Ureter (tissue), 1 donor: ENCODE measurements around the gene LAD1. TPM values are rescaled to one million over a fixed set of nuclear protein-coding genes. Genes with fewer than 3 reads are reported as not detected.
A peak's percentile ranks its signal among the peaks of the same experiment; 100 is the strongest.

ENCODE experiments used
- DNase-seq: peaks from one replicate; pipeline ENCODE4 v3.0.0-alpha.2; 2020; ENCODE audit warnings: low spot score
- total RNA-seq: library from RNA; stranded (reverse); gene quantifications from one replicate; pipeline ENCODE4 v1.2.4, GENCODE V29; 2023
- donor health status: DM: yes; HTN: yes; CAD: no.

The LAD1 gene
- total RNA-seq, 1 donor from 2014 or later: 186 TPM

DNA sequence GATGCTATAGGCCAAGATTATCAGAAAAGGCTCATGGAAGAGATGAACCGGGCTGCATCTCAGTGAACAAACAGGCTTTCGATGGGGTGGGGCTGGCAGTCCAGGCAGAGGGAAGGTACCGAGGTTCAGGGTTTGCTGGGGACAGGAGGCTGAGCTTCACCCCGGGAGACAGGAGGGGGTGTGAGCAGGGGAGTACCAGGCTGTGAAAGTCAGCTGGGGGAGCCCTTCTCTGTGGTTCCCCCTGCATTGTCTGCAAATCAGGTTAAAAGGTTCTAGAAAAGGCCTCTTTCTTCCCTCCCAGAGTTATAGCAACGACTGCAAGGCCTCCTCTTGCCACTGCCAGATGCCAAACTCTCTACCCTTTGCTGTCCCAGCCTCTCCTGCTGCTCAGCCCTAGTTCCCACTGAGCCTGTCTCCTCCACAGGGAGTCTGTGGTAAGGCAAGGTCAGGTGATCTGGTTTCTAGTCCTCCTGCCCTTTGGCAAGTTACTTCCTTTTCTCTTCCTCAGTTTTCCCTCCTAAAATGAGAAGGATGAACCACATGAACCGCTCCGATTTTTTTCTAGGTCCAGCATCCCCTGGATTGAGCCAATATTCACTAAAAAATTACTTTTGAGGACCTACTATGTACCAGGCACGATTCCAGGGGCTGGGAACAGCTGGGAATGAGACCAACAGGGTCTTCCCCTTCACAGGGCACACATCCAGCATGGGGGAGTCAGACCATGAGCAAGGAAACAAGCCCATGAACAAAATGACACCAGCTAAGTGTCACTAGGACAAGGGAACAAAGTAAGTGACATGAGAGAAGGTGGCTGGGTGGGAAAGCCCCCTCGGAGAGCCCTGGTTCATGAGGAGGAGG is 7.2 kb downstream of the LAD1 start:
- no peak for DNase-seq

DNA sequence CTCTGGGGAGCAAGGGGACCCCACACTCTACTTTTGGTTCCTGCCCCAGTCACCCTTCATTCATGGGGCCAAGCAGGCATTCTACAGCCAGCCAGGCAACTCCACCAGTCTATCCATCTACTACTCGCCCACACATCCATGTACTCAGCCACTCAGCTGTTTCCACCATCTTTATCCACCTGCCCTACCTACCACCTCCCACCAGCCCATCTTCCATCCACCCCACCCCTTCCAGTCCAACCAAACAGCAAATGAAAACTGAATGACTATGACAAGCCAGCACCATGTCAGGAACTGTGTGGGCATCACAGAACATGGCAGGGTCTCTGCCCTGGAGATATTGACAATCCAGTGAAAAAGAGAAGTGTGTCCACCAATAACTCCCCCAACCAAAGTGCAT is 7.9 kb downstream of the LAD1 start:
- no peak for DNase-seq

DNA sequence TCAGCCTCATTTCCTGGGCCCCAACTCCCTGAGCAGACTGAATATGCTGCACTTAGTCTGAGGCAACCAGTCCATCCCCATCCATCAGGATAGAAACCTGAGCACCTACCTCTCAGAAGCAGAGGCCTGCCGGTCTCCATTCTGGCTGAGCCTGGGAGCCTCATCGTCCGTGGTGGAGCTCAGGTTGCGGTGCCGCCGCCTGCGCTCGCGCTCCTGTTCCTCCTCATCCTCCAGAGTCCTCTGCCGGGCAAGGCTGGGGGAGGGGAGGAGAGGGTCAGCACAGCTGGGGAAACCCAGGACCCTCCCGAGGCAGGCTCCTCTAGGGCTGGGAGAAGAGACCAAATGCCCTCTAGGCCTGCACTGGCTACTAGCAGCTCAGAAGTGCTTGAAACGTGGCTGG is 10.1 kb downstream of the LAD1 start:
- DNase-seq: no peak

DNA sequence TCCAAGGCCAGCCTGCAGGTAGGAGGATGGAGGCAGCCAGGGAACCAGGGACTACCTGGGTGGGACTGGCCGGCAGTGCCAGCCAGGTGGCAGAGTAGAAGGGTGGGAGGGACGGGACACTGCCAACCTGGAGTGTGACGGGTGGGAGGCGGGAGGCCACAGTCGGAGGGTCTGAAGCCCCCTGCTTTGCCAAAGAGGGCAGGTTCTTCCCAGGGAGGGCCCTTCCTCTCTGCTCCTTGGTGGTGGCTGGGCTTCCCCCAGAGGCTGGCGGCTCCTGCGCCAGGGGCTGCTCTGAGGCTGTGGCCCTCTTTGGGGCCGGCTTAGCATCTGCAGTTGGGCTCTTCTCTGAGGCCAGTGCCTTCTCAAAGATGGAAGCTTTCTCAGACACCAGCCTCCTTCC is 12.9 kb downstream of the LAD1 start:
- no peak for DNase-seq

DNA sequence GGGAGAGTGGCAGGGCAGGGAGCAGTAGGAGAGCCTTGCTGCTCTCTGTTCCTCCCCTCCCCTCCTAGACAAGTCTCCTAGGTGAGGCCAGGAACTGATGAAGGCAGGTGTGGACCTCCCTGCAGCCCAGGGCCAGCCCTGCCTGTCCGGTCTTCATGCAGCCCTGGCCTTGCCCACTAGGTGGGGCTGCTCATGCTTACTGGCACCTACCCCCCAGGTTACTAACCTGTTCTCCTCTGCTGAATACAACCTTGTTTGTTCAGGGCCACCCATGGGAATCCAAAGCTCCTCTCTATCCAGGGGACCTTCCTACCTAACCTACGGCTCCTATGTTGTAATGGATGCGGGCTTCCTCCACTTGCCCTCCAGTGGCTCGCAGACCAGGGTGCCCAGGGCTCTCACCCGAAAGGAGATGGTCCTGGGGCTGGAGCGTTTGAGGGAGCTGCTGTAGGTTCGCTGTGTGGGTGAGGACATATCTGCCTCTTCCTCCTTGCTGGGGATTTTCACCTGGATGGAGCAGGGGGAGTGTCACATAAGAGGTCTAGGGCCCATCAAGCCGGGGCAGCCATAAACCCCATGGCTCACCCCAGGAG is 13.7 kb downstream of the LAD1 start:
- DNase-seq: peak; percentile 65

DNA sequence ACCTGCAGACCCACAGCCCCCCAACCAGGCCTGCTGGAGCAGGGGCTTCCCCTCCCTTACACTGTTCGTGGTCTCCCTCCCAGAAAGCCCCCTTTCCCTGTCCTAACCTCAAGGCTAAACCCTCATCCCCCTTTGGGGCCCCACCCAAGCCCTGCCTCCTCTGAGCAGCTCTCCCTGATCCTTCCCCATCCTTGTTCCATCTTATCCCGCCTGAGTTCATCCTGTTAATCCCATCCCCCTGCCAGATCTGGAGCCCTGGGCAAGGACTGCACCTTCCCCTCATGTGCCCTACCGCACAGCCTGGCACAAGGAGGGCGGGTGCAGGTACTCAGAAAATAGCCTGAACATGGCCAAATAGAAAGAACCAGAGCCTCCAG is 14.7 kb downstream of the LAD1 start:
- no peak for DNase-seq

DNA sequence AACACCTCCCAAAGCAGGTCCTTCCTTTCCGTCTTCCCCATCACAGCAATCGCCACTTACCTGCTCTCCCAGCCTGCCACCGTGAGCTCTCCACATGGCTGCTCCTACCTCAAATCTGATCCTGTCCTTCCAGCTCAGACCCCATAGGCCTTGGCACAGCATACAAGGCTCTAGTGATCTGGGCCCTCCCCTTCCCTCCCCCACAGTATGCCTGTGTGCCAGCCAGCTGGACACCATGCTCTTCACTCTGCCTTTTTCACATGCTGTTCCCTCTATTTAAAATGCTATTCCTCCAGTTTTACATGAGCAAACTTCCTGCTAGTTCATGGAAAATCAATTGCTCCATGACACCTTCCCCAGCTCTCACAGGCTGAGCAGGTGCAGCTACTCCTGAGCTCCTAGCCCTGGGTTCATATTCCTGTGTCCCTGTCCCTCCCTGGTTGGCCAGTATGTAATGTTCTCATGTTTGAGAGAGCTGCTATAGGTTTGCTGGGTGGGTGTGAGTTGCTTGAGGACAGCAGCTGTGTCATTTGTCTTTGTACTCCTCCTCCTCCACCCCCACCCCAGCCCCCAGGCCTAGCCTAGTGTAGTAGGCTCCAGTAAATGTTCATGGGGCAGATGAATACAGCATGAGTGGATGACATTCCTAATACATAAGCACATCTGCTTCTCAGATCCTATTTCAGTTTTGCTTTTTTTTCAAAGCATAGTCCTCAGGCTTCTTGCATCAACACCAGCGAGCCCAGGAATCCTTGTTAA is 15.3 kb downstream of the LAD1 start:
- no peak for DNase-seq

DNA sequence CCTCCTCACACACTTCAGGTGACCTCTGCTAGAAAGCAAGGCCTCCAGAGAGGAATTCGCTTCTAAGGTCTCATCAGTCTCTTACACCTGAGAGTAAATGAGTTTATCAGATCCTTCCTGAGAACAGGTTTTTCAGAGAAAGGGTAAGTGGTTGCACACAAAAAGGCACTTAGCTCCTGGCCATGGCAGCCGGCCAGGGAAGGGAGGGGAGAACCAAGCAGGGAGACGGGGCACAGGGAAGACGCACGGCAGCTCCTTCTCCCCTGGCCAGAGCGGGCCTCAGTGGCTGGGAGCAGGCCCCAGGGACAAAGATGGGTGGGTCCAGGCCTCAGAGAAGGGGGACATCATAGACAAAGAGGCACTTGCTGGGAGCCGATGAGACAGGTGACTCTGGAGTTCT is 18.0 kb downstream of the LAD1 start:
- peak; percentile 79 for DNase-seq

DNA sequence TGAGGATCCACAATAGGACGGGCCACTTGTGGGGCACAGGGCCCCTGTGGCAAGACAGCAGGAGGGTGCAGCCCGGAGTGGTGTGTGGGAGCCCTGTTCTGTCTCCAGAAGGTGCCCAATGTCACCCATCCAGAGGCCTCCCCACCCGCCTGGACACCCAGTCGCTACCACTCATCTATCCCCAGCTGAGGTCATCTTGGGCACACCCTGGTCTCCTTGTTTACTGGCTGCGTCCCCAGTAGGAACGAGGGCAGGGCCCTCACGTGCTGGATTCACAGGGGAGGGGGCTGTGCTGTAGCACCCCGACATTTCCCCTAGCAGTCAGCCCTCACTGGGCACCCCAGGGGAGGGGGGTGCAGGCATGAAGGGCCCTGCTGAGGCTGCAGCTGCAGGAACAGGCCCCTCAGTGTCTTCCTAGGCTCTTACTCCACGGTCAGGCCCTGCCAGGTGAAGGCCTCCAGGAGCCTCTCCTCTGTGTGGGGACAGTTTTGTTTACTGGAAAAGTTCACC is 19.3 kb downstream of the LAD1 start:
- no peak for DNase-seq

DNA sequence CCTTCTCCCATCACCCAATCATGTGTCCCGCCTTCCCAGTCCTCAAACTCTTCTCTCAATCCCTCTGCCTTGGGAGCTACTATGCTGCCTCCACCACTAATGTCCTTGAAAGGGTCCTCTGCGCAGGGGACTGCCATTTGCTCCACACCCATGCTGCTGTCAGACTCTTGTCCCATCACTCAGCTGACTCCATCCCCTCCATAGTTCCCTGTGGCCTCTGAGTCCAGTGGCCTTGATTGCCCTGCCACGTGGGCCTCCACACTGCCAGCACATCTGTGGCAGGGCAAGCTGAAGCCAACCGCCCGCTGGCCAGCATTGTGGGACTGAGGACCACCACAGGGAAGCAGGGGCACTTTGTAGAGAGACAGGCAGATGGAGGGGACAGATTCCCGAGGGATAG is 20.3 kb downstream of the LAD1 start:
- DNase-seq: no peak

DNA sequence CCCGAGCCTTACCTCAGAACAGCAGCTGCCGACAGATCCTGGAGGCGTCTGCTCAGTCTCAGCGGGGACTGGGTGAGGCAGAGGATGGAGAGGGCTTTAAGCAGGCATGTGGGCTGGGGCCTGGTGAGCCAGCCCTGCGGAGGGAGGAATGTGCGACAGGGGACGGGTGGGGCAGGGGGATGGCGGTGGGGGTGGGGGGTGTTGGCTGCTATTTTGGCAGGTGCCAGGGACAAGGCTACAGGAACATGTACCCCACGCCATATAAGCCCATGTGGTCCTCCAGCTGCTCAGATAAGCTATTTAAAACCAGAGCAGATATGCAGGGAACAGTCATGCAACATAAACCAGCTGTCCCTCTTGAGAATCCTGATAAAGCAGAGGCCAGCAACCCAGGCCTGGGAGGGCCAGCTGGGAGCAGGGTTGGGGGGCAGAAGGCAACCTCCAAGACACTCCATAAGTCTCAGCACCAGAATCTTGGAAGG is 21.5 kb downstream of the LAD1 start, which contains the start of gene TNNT2:
TSS of gene TNNT2 (minus strand) at position 70 of the 482 bp plus-strand sequence. CDS start 4,426 bp downstream, outside the sequence.
- DNase-seq: no peak

DNA sequence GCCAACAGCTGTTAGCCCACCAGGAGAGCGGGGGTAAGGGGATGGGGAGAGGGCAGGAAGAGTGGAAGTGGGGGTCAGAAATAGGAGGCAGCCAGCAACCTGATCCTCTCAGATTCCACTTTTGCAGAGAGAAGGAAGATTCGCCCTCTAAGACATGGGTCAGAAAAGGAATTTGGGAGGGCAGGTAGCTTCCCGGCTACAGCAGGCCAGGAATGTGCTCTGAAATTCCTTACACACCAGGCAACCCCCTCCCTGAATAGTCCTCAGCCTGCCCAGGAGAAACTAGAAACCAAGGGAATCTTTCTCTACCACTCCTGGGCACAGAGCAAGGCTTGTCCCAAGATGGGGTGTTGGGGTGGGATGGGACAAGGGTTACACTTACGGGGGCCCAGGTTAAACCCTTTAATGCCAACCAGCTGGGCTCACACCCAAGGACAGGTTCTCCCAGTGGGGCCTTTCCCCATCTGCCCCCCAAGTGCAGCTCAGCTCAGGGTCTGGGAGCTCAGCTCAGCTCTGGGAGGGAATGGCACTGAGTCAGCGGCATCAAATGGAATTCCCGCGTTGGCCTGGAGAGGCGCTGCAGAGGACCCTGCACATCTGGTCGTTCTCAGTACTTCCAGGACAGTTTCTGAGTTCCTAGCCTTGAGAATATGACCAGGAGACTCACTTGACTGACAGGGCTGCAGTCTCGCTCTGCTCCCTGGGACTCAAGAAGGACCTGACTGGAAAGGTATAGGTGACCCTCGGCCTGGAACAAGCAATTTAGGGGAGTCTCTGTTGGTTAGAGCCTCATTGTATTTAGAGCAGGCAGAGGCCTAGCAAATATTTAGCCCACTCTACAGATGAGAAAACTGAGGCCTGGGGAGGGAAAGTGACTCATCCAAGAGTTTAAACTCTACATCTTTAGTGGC is 22.4 kb downstream of the LAD1 start:
- DNase-seq: no peak

DNA sequence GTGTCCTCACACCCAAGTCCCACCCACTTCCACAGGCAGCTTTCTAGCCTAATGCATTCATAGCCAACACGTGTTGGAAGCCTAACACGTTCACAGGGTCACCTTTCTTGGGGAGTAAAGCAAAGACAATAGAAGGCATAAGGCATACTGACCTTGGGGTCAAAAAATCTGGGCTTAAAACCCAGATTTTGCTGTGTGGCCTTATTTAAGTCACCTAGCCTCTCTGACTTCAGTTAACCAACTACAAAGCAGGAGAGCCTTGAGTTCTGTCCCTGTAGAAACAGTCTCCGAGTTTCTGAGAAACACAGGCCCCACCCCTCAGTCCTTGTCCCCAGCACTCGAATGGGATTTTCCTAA is 23.0 kb downstream of the LAD1 start:
- no peak for DNase-seq

DNA sequence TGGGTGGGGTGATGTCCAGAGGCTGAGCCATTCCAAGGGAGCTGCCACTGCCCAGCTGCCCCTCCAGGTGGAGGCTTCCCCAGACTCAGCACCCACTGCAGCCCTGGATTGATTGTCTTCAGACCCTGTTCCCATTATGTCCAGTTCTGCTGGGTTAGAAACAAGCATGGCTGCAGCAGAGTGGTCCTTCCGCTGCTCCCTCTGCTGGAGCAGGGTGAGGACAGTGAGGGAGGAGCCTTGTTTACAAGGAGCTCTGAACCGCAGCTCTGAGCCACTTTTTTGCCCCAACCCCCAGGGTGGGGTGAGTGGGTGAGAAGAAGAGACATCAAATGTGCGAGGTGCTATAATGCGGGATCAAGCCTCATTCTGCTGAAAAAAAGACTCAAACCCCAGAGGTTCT is 24.0 kb downstream of the LAD1 start:
- no peak for DNase-seq

DNA sequence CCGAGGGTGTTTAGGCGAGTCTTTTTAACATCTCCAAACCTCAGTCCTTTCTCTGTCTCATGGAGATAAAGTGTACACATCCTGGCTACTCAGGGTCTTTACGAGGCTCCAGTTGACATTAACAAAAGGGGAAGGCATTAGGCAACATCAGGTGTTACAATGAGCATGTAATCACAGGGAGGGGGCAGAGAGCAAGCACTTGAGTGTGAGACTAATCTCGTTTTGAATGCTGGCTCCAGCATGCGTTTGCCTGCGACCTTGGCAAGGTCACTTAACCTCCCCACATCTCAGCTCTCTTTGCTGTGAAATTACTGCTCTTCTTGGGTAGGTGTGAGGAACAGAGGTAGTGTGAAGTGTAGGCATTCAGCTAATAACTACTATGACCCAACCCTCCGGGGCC is 24.8 kb downstream of the LAD1 start:
- DNase-seq: no peak

DNA sequence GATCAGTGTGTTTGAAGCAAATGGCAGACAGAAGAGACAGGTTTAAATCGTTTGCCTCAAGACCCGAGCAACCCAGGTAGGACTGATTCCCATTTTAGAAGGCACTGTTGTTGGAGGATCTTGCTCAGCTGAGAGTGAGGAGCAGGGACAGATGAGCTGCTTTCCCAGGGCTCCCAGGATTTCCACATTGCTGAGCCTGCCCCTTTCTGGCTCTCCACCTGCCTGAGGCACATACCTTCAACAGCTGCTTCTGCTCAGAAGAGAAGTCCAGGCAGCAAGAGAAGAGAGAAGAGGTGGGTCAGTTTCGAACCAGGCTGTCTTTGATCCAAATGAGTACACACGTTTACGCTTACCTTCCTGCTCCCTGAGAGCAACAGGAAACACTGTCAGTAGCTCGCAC is 27.3 kb downstream of the LAD1 start:
- no peak for DNase-seq

DNA sequence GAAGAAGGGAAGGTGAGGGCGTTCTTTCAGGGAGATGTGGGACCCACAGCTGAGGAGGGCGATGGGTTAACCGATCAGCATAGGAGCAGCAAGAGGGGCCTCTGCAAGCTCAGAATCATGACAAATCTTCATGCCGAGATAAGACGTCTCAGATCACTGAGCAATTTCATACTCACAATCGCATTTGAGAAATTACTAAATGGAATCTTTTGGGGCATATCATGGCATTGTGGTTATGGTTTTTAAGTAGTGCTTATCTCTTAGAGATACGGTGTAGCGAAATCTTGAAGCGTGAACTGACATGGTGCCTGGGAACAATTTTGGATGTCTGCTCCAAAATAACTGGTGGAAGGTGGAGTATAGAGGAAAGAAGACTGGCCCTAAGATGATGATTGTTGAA is 27.8 kb downstream of the LAD1 start:
- DNase-seq: no peak

DNA sequence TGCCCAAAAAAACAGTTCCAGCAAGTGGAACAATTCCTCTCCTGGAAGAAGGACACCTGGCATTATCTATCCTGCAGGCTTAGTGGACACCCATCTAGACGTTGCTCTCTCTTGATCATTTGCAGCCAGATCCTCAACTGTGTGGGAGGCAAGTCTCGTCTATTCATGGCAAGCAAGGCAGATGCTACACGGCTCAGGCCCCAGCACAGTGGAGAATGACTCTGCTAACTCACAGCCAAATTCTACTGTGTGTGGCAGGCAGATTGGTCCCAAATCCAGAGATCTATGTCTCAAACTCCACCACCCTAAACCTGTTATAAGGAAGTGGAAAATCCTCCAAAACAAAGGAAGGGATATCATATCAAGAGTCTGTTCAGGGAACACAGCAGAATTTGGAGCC is 28.6 kb downstream of the LAD1 start:
- DNase-seq: no peak

DNA sequence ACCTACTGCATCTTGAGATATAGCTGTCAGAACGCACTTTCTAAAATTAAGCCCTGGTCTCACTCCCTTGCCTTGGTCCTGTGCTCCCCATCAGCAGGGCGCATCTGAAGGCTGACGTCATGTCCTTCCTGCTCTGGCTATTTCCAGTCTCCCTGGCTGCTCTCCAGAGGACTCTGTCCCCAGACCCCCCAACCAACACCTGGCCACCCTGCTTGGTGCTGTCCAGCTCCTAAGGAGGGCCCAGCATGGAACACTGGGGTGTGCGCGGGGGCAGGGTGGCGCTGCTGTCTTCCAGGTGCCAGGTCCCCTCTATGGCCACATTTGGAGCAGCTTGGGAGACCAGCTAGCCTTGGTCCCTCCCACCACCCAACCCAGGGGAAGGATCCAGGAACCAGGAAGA is 29.9 kb downstream of the LAD1 start:
- no peak for DNase-seq

DNA sequence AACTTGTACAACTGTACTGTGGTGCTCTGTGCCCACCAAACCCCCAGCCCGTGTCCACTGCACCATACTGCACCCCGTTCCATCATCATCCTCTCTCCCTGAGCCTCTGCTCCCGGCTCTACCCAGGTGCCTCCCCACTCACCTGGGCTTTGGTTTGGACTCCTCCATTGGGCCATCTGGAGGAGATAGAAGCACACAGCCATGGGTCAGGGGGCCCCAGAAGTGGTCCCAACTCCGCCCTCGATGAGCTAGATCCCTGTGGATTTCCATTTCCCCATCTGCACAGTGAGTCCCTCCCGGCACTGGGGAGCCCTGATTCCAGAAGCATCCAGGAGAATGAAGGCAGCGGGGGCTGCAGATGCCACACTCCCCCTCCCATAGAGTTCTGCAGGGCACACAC is 32.4 kb downstream of the LAD1 start:
- no peak for DNase-seq

DNA sequence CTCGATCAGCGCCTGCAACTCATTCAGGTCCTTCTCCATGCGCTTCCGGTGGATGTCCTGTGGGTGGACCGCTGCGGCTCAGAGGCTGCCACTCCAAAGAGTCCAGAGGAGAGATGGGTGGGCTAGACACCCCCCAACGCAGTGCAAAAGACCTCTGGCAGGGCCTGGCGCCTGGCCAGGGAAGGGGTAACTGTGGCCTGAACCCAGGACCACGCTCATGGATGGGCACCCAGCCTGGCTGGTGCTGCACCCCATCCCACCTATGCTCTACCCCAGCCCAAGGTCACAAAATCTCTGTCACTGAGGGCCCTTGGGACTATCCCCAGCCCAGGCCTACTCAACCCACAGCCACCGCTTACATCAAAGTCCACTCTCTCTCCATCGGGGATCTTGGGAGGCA is 33.9 kb downstream of the LAD1 start:
- DNase-seq: no peak

DNA sequence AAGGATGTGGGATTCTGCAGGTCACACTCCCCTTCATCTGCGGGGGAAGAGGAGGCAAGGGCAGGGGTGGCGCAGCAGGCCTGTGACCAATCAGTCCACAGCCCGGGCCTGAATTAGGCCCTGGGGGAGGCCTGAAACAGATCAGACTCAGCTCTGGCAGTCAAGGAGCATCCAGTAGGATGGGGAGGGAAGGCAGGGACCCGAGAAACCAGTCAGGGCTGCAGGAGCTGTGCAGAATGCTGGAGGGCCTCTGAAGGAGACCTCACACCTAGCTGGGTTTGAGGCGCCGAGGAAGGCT is 34.4 kb downstream of the LAD1 start:
- DNase-seq: no peak
